Choroid plexus epithelial cell (primary cell): ENCODE data around the gene LHFPL2.

ENCODE experiments used
- DNase-seq: peaks from one replicate; pipeline ENCODE4 v3.0.0-alpha.2; 2010; ENCODE audit warnings: low read depth
- H3K4me3 ChIP-seq: 2 replicates; pipeline ENCODE4 v1.5.1; 2011; ENCODE audit warnings: low read depth, mild to moderate bottlenecking, control low read depth, low read length, moderate library complexity
- TF ChIP-seq, protein P1 (sequence below): conservative IDR thresholded peaks from 2 replicates; pipeline ENCODE4 v1.5.1; 2011; ENCODE audit warnings: low read depth, mild to moderate bottlenecking, control low read depth, inconsistent platforms, low read length, moderate library complexity

Gene LHFPL2

GRCh38 chr5:78618303-78618702 lies 30.3 kb downstream of the LHFPL2 start:
- H3K4me3 ChIP-seq, result no peak overlapping the region
- DNase-seq, result no peak
- TF ChIP-seq, protein P1, sequence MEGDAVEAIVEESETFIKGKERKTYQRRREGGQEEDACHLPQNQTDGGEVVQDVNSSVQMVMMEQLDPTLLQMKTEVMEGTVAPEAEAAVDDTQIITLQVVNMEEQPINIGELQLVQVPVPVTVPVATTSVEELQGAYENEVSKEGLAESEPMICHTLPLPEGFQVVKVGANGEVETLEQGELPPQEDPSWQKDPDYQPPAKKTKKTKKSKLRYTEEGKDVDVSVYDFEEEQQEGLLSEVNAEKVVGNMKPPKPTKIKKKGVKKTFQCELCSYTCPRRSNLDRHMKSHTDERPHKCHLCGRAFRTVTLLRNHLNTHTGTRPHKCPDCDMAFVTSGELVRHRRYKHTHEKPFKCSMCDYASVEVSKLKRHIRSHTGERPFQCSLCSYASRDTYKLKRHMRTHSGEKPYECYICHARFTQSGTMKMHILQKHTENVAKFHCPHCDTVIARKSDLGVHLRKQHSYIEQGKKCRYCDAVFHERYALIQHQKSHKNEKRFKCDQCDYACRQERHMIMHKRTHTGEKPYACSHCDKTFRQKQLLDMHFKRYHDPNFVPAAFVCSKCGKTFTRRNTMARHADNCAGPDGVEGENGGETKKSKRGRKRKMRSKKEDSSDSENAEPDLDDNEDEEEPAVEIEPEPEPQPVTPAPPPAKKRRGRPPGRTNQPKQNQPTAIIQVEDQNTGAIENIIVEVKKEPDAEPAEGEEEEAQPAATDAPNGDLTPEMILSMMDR, result no peak

DNA sequence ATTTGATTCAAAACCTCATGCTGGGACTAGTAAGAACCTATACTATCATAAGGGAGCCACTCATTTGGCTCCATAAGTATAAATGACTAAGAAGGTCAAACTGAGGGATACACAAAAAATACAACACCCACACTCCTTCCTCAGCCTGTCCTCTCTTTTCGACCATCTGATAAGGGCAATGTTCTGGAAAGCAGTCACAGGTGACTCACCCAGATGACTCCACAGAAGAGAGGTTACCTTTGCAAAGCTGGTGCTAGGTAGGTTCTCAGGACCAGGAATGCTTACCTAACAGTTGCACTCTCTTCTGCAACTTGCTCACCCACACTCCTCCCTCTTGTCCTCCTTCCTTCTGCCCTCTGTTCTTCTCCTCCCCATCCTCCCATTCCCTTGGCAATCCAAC lies 32.9 kb downstream of the LHFPL2 start:
- TF ChIP-seq, protein P1, result no peak
- DNase-seq, result no peak
- no peak overlapping the region for H3K4me3 ChIP-seq

GRCh38 chr5:78614816-78615215 lies 33.8 kb downstream of the LHFPL2 start:
- no peak overlapping the region for H3K4me3 ChIP-seq
- no peak for DNase-seq
- TF ChIP-seq, protein P1, result no peak

DNA sequence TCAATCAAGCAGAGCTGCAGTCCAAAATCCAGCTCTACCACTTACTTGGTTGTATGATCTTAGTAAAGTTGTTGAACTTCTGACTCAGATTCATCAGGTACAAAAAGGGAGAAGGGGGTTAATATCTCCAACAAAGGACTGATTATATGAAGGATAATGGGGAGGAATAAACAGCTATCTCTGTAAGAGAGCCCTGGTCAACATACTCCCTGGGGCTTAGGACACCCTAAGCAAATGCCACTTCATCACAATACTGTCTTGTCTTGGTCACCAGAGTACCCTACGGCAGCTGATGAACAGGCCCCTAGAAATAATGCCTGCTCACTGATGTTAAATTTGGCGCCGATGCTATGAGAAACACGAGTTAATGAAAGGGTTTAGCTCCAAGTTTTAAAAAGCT lies 34.8 kb downstream of the LHFPL2 start:
- DNase-seq, result no peak
- no peak overlapping the region for H3K4me3 ChIP-seq
- TF ChIP-seq, protein P1, result no peak

DNA sequence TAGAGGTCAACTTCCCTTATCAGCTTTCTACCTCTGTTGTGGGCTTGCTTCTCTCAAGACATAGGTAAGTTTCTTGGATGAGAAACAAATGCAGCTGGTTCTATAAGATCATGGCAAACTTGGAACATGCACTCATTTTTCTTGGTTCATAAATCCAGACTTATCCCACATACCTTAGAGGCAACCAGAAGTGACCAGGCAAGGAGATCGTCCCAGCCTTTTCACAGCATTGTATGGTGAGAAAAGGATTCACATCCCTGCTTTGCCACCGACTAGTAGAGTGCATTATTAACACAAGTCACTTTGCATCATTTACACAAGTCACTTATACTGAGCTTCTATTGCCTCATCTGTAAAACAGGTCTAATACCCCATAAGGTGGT lies 35.4 kb downstream of the LHFPL2 start:
- H3K4me3 ChIP-seq, result no peak overlapping the region
- TF ChIP-seq, protein P1, result no peak
- no peak for DNase-seq

DNA sequence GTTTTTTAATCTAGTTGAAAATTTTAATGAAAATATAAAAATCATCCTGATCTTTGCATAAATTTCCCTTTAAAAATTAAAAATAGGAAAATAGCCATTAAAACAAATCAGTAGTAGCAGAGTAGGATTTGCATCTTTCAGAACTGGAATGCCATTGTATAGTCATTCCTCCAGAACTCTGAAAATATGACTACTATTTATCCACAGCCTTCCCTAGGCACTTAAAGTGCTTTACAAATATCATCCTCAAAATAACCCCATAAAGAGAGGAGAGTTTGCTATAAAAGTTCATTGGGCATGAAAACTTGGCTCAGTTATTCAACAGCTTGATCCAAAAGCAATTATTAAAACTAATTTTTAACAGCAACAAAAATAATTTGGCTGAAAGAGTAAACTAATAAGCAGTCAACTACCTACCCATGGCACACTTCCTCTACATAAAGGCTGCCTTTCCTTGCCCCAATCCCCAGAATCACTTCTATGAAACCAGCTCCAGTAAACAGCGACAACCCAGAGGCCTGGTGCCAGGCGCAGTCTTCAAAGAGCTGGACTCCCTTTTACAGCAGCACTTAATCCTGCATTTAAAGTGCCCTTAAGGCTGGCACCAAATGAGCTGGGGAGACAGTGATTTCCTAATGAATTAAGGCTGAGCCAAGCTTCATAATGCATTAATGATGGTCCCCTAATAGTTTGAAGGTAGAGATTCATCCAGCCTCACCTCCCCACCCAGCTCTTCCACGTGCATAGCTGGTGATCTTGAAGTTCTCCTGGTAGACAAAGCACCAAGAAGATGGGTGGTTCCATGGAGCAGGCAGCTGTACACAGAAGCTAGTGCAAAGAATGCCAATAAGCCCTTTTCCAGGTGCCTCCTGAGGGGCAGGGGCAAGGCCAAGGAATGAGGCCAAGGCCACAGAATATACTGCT lies 36.1 kb downstream of the LHFPL2 start:
- H3K4me3 ChIP-seq, result no peak overlapping the region
- no peak for DNase-seq
- TF ChIP-seq, protein P1, result no peak

DNA sequence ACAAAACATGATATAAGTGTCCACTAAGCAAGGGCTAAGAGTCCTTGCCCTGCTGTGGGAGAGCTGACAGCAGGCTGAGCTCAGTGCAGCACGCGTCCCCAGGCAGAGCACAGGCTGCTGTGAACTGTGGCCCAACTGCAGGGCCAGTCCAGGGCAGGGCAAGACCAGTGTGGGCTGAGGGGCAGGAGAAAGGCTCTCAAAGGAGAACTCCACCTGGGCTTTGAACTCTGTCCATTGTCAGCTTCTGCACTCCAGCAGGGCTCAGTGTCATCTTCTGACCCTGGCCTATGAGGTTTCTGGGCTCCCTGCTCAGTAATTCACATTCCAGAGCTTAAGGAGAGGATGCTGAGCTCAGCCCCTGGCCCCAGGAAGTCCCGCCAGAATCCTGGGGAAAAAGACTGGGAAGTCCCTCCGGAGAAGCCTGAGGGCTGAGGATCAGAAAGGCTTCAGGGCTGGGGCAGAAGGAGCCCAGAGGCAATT lies 37.4 kb downstream of the LHFPL2 start:
- no peak for DNase-seq
- TF ChIP-seq, protein P1, result no peak
- H3K4me3 ChIP-seq, result no peak overlapping the region
